Measurements from ENCODE around the gene CAMLG. TPM values are rescaled to one million over a fixed set of nuclear protein-coding genes. Genes with fewer than 3 reads are reported as not detected.
"Not testable (repeated sequence)": the region's sequence is repeated elsewhere in the genome, so short reads cannot be mapped to it uniquely, and the experiment has no call there.

CAMLG gene
- total RNA-seq: 10 to 100 TPM; 23.3 to 25.6 TPM
- polyA plus RNA-seq (2013, experiment 1 of 2): 50.9 TPM
- 46.1 TPM for polyA plus RNA-seq (2013, experiment 2 of 2)
- long read RNA-seq, experiment 1, transcript CAMLG-201 (4 exons, 2,221 nt): major isoform, 11 of 20 reads
- long read RNA-seq, experiment 1, partial matches to known transcripts: 4 of 20 reads
- long read RNA-seq, experiment 1, other reads (novel, unspliced or antisense): 3 of 20 reads
- long read RNA-seq, experiment 2, transcript CAMLG-201 (4 exons, 2,221 nt): major isoform, 25 of 39 reads
- long read RNA-seq, experiment 2, partial matches to known transcripts: 3 of 39 reads
- long read RNA-seq, experiment 2, other reads (novel, unspliced or antisense): 10 of 39 reads
- long read RNA-seq, experiment 3, transcript CAMLG-201 (4 exons, 2,221 nt): major isoform, 49 of 65 reads
- long read RNA-seq, experiment 3, partial matches to known transcripts: 5 of 65 reads
- long read RNA-seq, experiment 3, other reads (novel, unspliced or antisense): 10 of 65 reads
- long read RNA-seq, experiment 4, transcript CAMLG-201 (4 exons, 2,221 nt): major isoform, 81 of 129 reads
- long read RNA-seq, experiment 4, transcript CAMLG-202 (3 exons, 895 nt): minor isoform, 6 of 129 reads
- long read RNA-seq, experiment 4, partial matches to known transcripts: 24 of 129 reads
- long read RNA-seq, experiment 4, other reads (novel, unspliced or antisense): 18 of 129 reads

- Histone ChIP-seq H3K9ac (ENCODE audit: extremely low read depth, low read length, poor library complexity, severe bottlenecking) (peak within 1 kb of the TSS; percentile 78), H3K9me3 (ENCODE audit: control insufficient read depth, low read length) (no peaks in the 10 kb centered on the region), H3K27ac (ENCODE audit: low read depth, low read length) (peak within 1 kb of the TSS; percentile 88), H3K36me3 (ENCODE audit: control insufficient read depth, insufficient read depth, low read length) (peaks cover 12% of the 10 kb centered on the region), H3K4me1 (ENCODE audit: control insufficient read depth, insufficient read depth, low read length) (no peaks in the 10 kb centered on the region), H3K4me3 (ENCODE audit: low read length) (peak within 1 kb of the TSS; percentile 96), H3K27me3 (ENCODE audit: control insufficient read depth, insufficient read depth, low read length, poor library complexity, severe bottlenecking) (no peaks in the 10 kb centered on the region)
- Mint-ChIP-seq H3K27ac (peak within 1 kb of the TSS; percentile 98), H3K36me3 (ENCODE audit: low read depth) (peaks cover 14% of the 10 kb centered on the region), H3K27me3 (ENCODE audit: insufficient read depth) (no peaks in the 10 kb centered on the region), H3K4me1 (peaks cover 19% of the 10 kb centered on the region), H3K9me3 (no peaks in the 10 kb centered on the region), H3K4me3 (peak within 1 kb of the TSS; percentile 96)
- 1% methylated on average over 38 to 66 of the region's 66 CpGs for WGBS, 2 experiments (ENCODE audit: insufficient coverage in 1 of 2, insufficient read length in 1 of 2)
- peak; percentile 99 for DNase-seq
- TF ChIP-seq CTCF (conservative IDR thresholded peaks at IDR 0.05): peak; percentile 89
Measured at GRCh38 chr5:134738133-134738962, at the start of gene CAMLG. Gene CAMLG (plus strand): TSS chr5:134738548. CDS start chr5:134738621, 73 bp downstream.

- not testable (repeated sequence) for H3K27ac ChIP-seq (ENCODE audit: low read depth, low read length); H3K4me1 Mint-ChIP-seq; H3K9me3 ChIP-seq (ENCODE audit: control insufficient read depth, low read length); H3K27me3 Mint-ChIP-seq (ENCODE audit: insufficient read depth); H3K27me3 ChIP-seq (ENCODE audit: control insufficient read depth, insufficient read depth, low read length, poor library complexity, severe bottlenecking); H3K9me3 Mint-ChIP-seq; H3K4me3 ChIP-seq (ENCODE audit: low read length); H3K27ac Mint-ChIP-seq; H3K4me1 ChIP-seq (ENCODE audit: control insufficient read depth, insufficient read depth, low read length); H3K9ac ChIP-seq (ENCODE audit: extremely low read depth, low read length, poor library complexity, severe bottlenecking); DNase-seq; H3K4me3 Mint-ChIP-seq
- peaks cover 69% of the 10 kb centered on the region for H3K36me3 Mint-ChIP-seq (ENCODE audit: low read depth)
- 87 to 98% methylated on average over 8 of the region's 8 CpGs for WGBS, 2 experiments (ENCODE audit: insufficient coverage in 1 of 2, insufficient read length in 1 of 2)
- H3K36me3 ChIP-seq (ENCODE audit: control insufficient read depth, insufficient read depth, low read length): peaks cover 83% of the 10 kb centered on the region
Measured at GRCh38 chr5:134690144-134690543, 48.2 kb upstream of the CAMLG start.

GRCh38 chr5:134692722-134693121 is 45.6 kb upstream of the CAMLG start:
- Mint-ChIP-seq H3K4me1 (no peaks in the 10 kb centered on the region), H3K27me3 (ENCODE audit: insufficient read depth) (no peaks in the 10 kb centered on the region), H3K4me3 (no peak overlapping the region), H3K9me3 (no peaks in the 10 kb centered on the region), H3K36me3 (ENCODE audit: low read depth) (peaks cover 65% of the 10 kb centered on the region), H3K27ac (no peak overlapping the region)
- Histone ChIP-seq H3K27me3 (ENCODE audit: control insufficient read depth, insufficient read depth, low read length, poor library complexity, severe bottlenecking) (no peaks in the 10 kb centered on the region), H3K27ac (ENCODE audit: low read depth, low read length) (no peak overlapping the region), H3K9me3 (ENCODE audit: control insufficient read depth, low read length) (no peaks in the 10 kb centered on the region), H3K4me1 (ENCODE audit: control insufficient read depth, insufficient read depth, low read length) (no peaks in the 10 kb centered on the region), H3K36me3 (ENCODE audit: control insufficient read depth, insufficient read depth, low read length) (peaks cover 68% of the 10 kb centered on the region), H3K9ac (ENCODE audit: extremely low read depth, low read length, poor library complexity, severe bottlenecking) (no peak overlapping the region), H3K4me3 (ENCODE audit: low read length) (no peak overlapping the region)
- no peak for DNase-seq
- no peak for TF ChIP-seq CTCF (conservative IDR thresholded peaks at IDR 0.05)

All from endodermal cell (in vitro differentiated cells).